B cell (primary cell): ENCODE measurements around the gene MAML3. TPM values are rescaled to one million over a fixed set of nuclear protein-coding genes. Genes with fewer than 3 reads are reported as not detected.

Source experiments
- ATAC-seq: fragments of 200-7000 bp; cut with Tn5 transposase; one replicate; pipeline ENCODE4 v1.10.0; 2021; ENCODE audit warnings: low read depth, mild to moderate bottlenecking, moderate number of reproducible peaks, moderate library complexity
- CTCF ChIA-PET: fragments of 350-600 bp; sonication (Branson Sonifier 250); formaldehyde crosslinking; loops from one replicate; lab custom pipeline; 2021; ENCODE audit warnings: antibody characterized with exemption, inconsistent platforms; lab: Charles Lee
- POLR2A ChIA-PET: fragments of 350-600 bp; sonication (Branson Sonifier 250); formaldehyde crosslinking; loops from one replicate; lab custom pipeline; 2021; ENCODE audit warnings: antibody characterized with exemption; lab: Charles Lee
- DNase-seq: peaks from one replicate; pipeline ENCODE4 v3.0.0; 2013
- H2AFZ ChIP-seq: 2 replicates; pipeline ENCODE4 v1.6.1; 2012; ENCODE audit warnings: mild to moderate bottlenecking, low read depth, low read length; ENCODE audit not compliant: insufficient read depth, poor library complexity, severe bottlenecking
- H3K27ac ChIP-seq, 2 donors: 1 replicate in 1 of 2; 2 replicates in 1 of 2; pipeline ENCODE4 v1.5.1; 2012 to 2013; ENCODE audit warnings: low read length in 2 of 2, mild to moderate bottlenecking in 2 of 2, moderate library complexity in 1 of 2
- H3K27me3 ChIP-seq, 4 experiments: fragments of 200-600 bp in 1 of 4; sonication (generic) in 1 of 4; replicated peaks in 1 of 4; 1 replicate in 2 of 4; 2 replicates in 2 of 4; pipeline versions ENCODE4 v1.6.1 to v1.7.0; 2013 to 2016; ENCODE audit warnings: low read length in 3 of 4, mild to moderate bottlenecking in 2 of 4, mixed read lengths in 1 of 4, moderate library complexity in 1 of 4; ENCODE audit not compliant: insufficient read depth in 4 of 4, control insufficient read depth in 3 of 4; ENCODE audit errors: control extremely low read depth in 1 of 4
- H3K36me3 ChIP-seq, 2 experiments: replicated peaks in 1 of 2; 1 replicate in 1 of 2; 2 replicates in 1 of 2; pipeline versions ENCODE4 v1.6.1 to v1.7.1; 2013; ENCODE audit warnings: low read length in 1 of 2; ENCODE audit not compliant: insufficient read depth in 2 of 2, control insufficient read depth in 1 of 2; ENCODE audit errors: control extremely low read depth in 1 of 2, extremely low read depth in 1 of 2
- H3K4me1 ChIP-seq, 2 donors: fragments of 200-600 bp in 1 of 2; sonication (generic) in 1 of 2; 1 replicate in 1 of 2; 2 replicates in 1 of 2; pipeline versions ENCODE4 v1.5.1 to v1.6.1; 2013 to 2017; ENCODE audit warnings: low read length in 2 of 2; ENCODE audit not compliant: control insufficient read depth in 2 of 2, insufficient read depth in 2 of 2
- H3K4me2 ChIP-seq: replicated peaks from 2 replicates; pipeline ENCODE3; 2012; ENCODE audit warnings: mild to moderate bottlenecking, low read depth, low read length; ENCODE audit not compliant: poor library complexity, severe bottlenecking
- H3K4me3 ChIP-seq, 5 experiments: fragments of 200-600 bp in 1 of 5; sonication (generic) in 1 of 5; 1 replicate in 3 of 5; 2 replicates in 2 of 5; pipeline versions ENCODE4 v1.5.1 to v1.7.0; 2011 to 2016; ENCODE audit warnings: low read length in 4 of 5, mild to moderate bottlenecking in 4 of 5, low read depth in 2 of 5, control low read depth in 1 of 5, moderate library complexity in 1 of 5; ENCODE audit not compliant: insufficient read depth in 1 of 5; ENCODE audit errors: control extremely low read depth in 1 of 5, extremely low read depth in 1 of 5
- H3K79me2 ChIP-seq: fragments of 200-600 bp; sonication (generic); one replicate; pipeline ENCODE4 v1.6.0; 2016; ENCODE audit warnings: low read length; ENCODE audit not compliant: control insufficient read depth, insufficient read depth
- H3K9ac ChIP-seq: fragments of 200-600 bp; sonication (generic); 2 replicates; pipeline ENCODE4 v1.6.1; 2017; ENCODE audit warnings: mild to moderate bottlenecking, low read length, moderate library complexity
- H3K9me3 ChIP-seq, 3 donors: one replicate each; pipeline versions ENCODE4 v1.6.1 to v1.7.1; 2013; ENCODE audit warnings: low read length in 2 of 3; ENCODE audit not compliant: control insufficient read depth in 2 of 3, insufficient read depth in 1 of 3; ENCODE audit errors: control extremely low read depth in 1 of 3
- H4K20me1 ChIP-seq: 2 replicates; pipeline ENCODE4 v1.6.0; 2012; ENCODE audit warnings: mild to moderate bottlenecking, low read length; ENCODE audit not compliant: insufficient read depth, control insufficient read depth, poor library complexity, severe bottlenecking
- H3K27ac Mint-ChIP-seq: one replicate; pipeline ENCODE4 v1.8.0; 2021; ENCODE audit warnings: mixed read lengths
- H3K27me3 Mint-ChIP-seq: one replicate; pipeline ENCODE4 v1.8.0; 2021; ENCODE audit warnings: mixed read lengths
- H3K4me1 Mint-ChIP-seq: one replicate; pipeline ENCODE4 v1.8.0; 2021; ENCODE audit warnings: mixed read lengths
- H3K4me3 Mint-ChIP-seq: one replicate; pipeline ENCODE4 v1.8.0; 2021; ENCODE audit warnings: mixed read lengths
- H3K9me3 Mint-ChIP-seq: one replicate; pipeline ENCODE4 v1.8.0; 2022; ENCODE audit warnings: mixed read lengths; ENCODE audit not compliant: insufficient read depth
- EZH2 ChIP-seq: IDR thresholded peaks from 2 replicates; pipeline ENCODE4 v1.6.1; 2012; ENCODE audit warnings: borderline replicate concordance, low read depth, mild to moderate bottlenecking, moderate library complexity, low read length; ENCODE audit not compliant: insufficient read depth, poor library complexity, severe bottlenecking
- WGBS: methylation state at CpG from one replicate; pipeline ENCODE4 v1.1.5; 2013; ENCODE audit warnings: missing lambda C conversion rate; ENCODE audit not compliant: insufficient coverage; 5-methylcytosine and 5-hydroxymethylcytosine counted together
- intact Hi-C: fragments of 100-400 bp; cut with micrococcal nuclease; formaldehyde crosslinking; loops from one replicate; pipeline ENCODE4 v1.10.0; 2022
- polyA plus RNA-seq: library from polyadenylated mRNA; depleted of rRNA; stranded (reverse); fragments of >200 nt; gene quantifications from 2 replicates; pipeline ENCODE4 v1.2.3, GENCODE V29; 2012
- total RNA-seq, 2 donors: library from RNA; stranded (reverse); fragments of 120-200 nt in 1 of 2; gene quantifications; 1 replicate in 1 of 2; 2 replicates in 1 of 2; pipeline versions ENCODE4 v1.2.3 to v1.2.4, GENCODE V29; 2013 to 2022
- TF ChIP-seq, protein P1 (sequence below): fragments of 200-600 bp; IDR thresholded peaks from one replicate; pipeline ENCODE4 v1.8.0; 2022; ENCODE audit warnings: antibody characterized with exemption, mild to moderate bottlenecking

The MAML3 gene
- total and polyA plus RNA-seq, 2 donors (not counting 1 experiment from before 2014, with no cell fraction given) = 0.94 to 5.3 TPM

DNA sequence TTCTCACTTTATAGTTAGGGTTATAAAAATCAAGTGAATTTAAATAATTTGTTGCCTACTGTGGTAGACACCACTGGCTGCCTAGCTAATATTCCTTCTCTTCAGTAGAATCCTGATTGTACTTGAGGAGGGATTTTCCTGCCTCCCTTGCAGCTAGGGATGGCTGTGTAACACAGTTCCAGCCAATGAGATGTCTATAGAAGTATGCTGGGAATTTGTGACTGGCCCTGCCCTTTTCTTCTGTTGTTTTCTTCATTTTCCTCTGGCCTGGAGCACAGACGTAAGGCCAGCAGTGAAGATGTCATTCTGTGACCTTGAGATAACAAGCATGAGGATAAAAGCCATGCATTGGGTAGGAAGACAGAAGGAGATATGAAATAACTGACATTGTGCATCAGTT lies 343.3 kb downstream of the MAML3 start:
- H3K9me3 ChIP-seq = peaks cover 0 to 4% (median 2%) of the 10 kb centered on the region in 3 donors
- H3K27me3 Mint-ChIP-seq = peaks cover 16% of the 10 kb centered on the region
- DNase-seq (no peak), ATAC-seq (no peak)
- intact Hi-C loops = no loop called here
- ChIA-PET CTCF (no interaction called here), POLR2A (no interaction called here)
- no peaks in the 10 kb centered on the region for H3K36me3 ChIP-seq
- H3K4me3 ChIP-seq = no peak overlapping the region
- H3K9me3 Mint-ChIP-seq = no peaks in the 10 kb centered on the region
- WGBS = no CpG with 5 or more reads among the region's 1 CpG
- H2AFZ ChIP-seq = no peak overlapping the region
- H3K79me2 ChIP-seq = no peaks in the 10 kb centered on the region
- H3K4me1 ChIP-seq = peaks cover 0 to 2% of the 10 kb centered on the region in 2 donors
- TF ChIP-seq EZH2 = no peak
- TF ChIP-seq, protein P1, sequence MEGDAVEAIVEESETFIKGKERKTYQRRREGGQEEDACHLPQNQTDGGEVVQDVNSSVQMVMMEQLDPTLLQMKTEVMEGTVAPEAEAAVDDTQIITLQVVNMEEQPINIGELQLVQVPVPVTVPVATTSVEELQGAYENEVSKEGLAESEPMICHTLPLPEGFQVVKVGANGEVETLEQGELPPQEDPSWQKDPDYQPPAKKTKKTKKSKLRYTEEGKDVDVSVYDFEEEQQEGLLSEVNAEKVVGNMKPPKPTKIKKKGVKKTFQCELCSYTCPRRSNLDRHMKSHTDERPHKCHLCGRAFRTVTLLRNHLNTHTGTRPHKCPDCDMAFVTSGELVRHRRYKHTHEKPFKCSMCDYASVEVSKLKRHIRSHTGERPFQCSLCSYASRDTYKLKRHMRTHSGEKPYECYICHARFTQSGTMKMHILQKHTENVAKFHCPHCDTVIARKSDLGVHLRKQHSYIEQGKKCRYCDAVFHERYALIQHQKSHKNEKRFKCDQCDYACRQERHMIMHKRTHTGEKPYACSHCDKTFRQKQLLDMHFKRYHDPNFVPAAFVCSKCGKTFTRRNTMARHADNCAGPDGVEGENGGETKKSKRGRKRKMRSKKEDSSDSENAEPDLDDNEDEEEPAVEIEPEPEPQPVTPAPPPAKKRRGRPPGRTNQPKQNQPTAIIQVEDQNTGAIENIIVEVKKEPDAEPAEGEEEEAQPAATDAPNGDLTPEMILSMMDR = no peak
- no peak overlapping the region for H3K27ac Mint-ChIP-seq
- H3K27ac ChIP-seq = no peak overlapping the region
- no peak overlapping the region for H3K4me3 Mint-ChIP-seq
- H3K27me3 ChIP-seq = peaks cover 0 to 8% (median 4%) of the 10 kb centered on the region in 4 experiments
- H3K4me1 Mint-ChIP-seq = peaks cover 10% of the 10 kb centered on the region
- no peaks in the 10 kb centered on the region for H4K20me1 ChIP-seq
- no peak overlapping the region for H3K4me2 ChIP-seq
- H3K9ac ChIP-seq = no peak overlapping the region

DNA sequence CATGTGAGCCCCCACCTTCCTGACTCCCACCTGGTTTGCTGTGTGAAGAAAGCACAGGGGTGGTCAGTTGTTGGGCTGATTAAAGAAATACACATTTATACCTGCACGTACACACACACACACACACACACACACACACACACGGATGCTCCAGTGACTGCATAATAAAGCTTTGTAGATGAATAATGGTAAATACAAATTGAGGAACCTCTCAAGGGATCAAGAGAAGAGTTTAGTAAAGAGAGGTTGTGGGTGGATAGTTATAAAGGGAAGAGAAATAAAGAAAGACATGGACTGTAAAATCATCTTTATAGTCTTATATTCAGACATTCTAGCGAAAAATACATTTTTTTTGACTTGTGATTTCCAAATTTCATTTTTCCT lies 344.2 kb downstream of the MAML3 start:
- H2AFZ ChIP-seq = no peak overlapping the region
- no peak overlapping the region for H3K4me3 Mint-ChIP-seq
- CTCF ChIA-PET = interaction anchor here (0.9 kb wide), 1 partner anchor 173 kb away, joined by 3 read pairs; no protein-coding TSS in a partner anchor
- H3K27me3 Mint-ChIP-seq = peaks cover 16% of the 10 kb centered on the region
- WGBS = no CpG with 5 or more reads among the region's 3 CpGs
- no peak overlapping the region for H3K27ac ChIP-seq
- H3K9ac ChIP-seq = no peak overlapping the region
- H3K4me1 ChIP-seq = peaks cover 0 to 2% of the 10 kb centered on the region in 2 donors
- H3K36me3 ChIP-seq = no peaks in the 10 kb centered on the region
- TF ChIP-seq, protein P1 = no peak
- no peak for TF ChIP-seq EZH2
- peaks cover 0 to 8% (median 4%) of the 10 kb centered on the region in 4 experiments for H3K27me3 ChIP-seq
- no peaks in the 10 kb centered on the region for H3K9me3 Mint-ChIP-seq
- ATAC-seq (no peak), DNase-seq (no peak)
- H3K9me3 ChIP-seq = peaks cover 0 to 4% (median 2%) of the 10 kb centered on the region in 3 donors
- no peak overlapping the region for H3K4me3 ChIP-seq
- no peaks in the 10 kb centered on the region for H3K79me2 ChIP-seq
- H3K4me1 Mint-ChIP-seq = peaks cover 10% of the 10 kb centered on the region
- no peak overlapping the region for H3K27ac Mint-ChIP-seq
- intact Hi-C loops = no loop called here
- POLR2A ChIA-PET = no interaction called here
- H3K4me2 ChIP-seq = no peak overlapping the region
- H4K20me1 ChIP-seq = no peaks in the 10 kb centered on the region
